Ecto neural progenitor cell (in vitro differentiated cells): ENCODE results near the gene ARG2.

Experiments used
- DNase-seq: peaks from one replicate; pipeline ENCODE4 v3.0.0-alpha.2; 2018; ENCODE audit warnings: low spot score

The ARG2 gene

DNA sequence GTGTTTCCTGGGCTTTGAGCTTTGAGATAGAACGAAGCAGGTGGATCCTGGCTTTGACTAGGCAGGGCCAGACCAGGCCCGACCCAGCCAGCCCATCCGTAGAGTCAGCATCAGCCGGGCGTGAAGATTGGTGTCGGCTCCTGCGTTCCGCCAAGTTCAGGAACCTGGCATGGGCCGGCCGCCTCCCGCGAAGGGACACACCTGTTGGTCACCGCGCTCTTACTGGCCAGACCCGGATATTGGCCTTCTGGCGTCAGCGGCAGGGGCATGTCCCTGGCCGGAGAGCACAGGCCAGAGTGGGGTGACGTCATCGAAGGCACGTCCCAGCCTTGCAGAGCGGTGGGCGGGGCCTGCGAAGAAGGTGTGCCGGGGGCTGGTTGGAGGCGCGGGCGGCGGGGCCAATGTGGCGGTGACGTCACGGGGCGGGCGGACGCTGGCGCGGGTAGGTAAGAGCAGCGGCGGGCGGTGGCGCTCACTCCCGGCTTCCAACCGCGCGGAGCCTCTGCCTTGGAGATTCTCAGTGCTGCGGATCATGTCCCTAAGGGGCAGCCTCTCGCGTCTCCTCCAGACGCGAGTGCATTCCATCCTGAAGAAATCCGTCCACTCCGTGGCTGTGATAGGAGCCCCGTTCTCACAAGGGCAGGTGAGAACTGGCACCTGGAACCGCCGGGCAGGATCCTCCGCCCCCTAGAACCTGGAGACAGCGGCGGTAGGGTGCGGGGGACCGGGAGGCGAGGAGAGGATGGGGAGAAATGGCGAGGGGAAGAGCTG lies at the start of gene ARG2:
TSS of gene ARG2 (plus strand) at position 475 of the 771 bp plus-strand sequence. CDS start at position 533, 58 bp downstream.
- peak; percentile 99 for DNase-seq

DNA sequence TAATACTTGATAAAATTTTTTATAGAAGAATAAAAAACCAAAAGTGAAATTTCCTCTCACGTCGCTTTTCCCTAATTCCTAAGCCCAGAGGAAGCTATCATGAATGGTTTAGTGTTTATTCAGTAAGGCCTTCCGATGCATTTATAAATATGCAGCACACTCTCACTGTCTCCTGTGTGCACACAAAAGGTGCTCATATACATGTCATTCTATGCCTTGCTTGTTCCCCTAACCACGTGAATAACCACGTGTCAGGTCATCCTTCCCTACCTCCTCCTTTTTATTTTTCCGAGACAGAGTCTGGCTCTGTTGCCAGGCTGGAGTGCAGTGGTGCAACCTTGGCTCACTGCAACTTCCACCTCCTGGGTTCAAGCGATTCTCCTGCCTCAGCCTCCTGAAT lies 49.3 kb upstream of the ARG2 start:
- DNase-seq, result no peak

DNA sequence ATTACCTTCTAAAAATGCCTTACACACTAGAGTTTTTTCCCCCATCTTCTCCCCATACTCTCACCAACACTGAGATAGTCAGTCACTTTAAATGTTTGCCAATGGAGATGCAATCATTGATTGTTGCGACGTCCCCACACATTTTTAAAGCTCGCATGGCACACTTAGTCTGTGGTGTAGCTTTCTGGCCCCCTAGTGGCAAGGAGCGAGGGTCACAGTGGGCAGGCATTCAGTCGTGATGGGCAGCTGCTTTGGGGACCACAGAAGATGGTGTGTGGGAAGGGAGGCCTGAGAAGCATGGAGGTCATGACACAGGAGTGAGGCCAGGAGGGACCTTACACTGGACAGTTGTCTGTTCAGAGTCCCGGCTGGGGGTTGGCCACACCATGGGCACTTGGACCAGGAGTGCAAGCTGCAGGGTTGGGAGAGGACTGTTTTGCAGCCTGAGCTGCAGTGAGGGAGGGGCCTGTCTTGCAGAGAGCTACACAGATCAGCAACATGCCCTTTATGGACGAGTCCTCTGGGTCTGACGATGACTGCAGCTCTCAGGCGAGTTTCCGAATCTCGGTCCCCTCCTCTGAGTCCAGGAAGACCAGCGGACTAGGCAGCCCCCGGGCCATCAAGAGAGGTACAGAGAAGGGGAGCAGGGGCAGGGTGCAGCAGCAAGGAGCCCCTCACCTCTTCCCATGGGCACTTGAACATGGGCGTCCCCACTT lies 48.3 kb upstream of the ARG2 start:
- DNase-seq, result peak; percentile 80

DNA sequence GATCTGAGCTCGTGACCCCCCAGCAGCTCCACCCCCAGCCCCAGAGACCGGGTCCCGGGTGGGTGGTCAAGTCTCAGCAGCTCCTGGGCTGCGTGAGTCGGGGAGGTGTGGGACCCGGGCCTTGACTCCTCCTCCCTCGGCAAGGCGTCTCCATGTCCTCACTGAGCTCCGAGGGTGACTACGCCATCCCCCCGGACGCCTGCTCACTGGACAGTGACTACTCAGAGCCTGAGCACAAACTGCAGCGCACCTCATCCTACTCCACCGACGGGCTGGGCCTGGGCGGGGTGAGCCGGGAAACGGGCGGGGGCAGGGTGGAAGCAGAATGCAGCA lies 47.8 kb upstream of the ARG2 start:
- no peak for DNase-seq

DNA sequence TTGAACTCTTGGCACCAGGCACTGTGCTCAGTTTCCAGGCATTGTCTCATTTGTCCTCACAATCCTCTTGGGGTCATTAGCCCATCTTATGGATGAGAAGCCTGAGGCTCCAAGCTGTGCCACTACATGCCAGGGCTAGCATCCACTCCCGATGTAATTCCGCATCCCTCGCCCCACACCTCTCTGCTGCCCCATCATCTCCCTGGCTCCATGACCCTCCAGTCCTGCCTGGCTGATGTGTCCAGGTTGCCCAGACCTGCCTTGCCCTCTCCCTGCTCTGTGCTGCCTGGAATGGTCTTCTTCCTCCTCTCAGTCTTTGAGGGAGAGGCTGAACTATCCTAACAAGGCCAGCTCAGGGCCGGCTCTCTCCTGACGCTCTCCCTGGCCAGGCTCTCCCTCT lies 47.1 kb upstream of the ARG2 start:
- DNase-seq, result no peak

DNA sequence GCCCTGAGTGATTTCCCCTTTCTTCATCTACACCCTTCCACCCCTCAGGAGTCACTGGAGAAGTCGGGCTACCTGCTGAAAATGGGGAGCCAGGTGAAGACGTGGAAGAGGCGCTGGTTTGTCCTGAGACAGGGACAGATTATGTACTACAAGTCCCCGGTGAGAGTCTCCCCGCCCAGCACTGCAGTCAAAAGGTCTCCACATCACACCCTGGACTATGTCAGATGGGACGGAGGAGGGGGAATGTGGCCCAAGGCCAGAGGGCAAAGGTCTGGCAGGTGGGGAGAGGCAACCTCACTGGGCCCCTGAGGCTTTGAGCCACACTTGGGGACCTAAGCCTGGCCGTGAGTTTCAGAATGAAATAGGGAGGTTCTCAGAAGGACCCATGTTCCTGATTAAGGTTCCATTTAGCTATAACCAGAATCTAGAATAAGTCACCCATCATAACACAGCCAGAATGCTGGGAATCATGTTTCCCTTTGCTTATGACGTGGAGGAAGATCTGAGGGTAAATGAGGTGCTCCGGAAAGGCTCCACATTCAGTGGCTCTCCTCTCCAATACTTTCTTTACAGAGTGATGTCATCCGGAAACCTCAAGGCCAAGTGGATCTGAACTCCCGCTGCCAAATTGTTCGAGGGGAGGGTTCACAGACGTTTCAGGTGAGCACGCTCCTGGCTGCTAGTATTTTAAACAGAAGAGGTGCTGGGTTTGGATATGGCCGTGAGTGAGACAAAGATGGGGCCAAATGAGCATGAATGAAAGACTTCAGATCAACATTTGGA lies 46.3 kb upstream of the ARG2 start:
- DNase-seq, result no peak

DNA sequence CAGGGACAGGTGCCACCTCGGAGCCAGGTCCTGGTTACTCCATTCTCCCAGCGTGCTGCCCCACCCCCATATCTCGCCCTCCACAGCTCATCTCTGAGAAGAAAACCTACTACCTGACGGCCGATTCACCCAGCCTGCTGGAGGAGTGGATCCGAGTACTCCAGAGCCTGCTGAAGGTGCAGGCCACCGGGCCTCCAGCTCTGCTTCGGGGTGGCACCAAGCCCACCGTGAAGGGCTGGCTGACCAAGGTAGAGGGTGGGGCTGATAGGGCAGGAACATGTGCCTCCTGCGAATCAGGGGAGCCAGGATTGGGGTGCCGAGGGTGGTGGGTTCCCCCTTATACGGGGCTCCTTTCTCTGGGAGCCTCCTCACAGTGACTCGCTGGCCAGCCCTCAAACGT lies 45.6 kb upstream of the ARG2 start:
- no peak for DNase-seq

DNA sequence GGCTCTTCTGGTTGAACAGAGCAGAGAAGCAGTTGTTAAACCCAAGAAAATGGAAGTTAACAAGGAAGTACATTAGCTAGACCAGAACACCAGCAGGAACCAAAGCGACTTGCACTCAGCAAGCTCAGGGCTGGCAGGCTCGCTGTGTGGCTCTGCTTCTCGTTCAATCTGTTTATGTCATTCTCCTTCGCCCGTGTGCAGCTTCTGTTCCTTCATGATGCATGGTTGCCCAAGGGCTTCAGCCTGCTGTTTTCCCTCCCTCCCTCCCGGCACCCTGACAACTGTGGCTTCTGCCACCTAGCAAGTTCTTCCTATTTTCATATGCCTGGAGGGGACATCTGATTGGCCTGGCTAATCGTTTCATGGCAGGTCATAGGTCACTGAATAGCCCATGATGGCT lies 44.9 kb upstream of the ARG2 start:
- DNase-seq, result no peak

DNA sequence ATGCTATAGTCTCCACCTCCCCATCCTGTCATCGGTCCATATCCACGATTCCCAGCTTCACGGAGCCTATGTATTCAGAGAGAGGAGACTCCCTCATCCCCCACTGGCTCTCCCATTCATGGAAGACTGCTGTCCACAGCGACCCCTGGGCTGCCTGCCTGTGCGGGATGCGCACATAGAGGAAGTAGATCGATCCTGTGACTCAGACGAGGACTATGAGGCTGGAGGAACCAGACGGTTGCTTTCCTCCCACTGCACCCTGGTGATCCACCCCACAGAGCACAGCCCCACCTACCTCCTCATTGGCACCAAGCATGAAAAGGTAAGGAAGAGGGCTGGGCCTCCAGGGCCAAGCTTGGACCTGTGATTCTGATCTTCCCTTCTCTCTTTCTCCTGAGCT lies 44.0 kb upstream of the ARG2 start:
- no peak for DNase-seq

DNA sequence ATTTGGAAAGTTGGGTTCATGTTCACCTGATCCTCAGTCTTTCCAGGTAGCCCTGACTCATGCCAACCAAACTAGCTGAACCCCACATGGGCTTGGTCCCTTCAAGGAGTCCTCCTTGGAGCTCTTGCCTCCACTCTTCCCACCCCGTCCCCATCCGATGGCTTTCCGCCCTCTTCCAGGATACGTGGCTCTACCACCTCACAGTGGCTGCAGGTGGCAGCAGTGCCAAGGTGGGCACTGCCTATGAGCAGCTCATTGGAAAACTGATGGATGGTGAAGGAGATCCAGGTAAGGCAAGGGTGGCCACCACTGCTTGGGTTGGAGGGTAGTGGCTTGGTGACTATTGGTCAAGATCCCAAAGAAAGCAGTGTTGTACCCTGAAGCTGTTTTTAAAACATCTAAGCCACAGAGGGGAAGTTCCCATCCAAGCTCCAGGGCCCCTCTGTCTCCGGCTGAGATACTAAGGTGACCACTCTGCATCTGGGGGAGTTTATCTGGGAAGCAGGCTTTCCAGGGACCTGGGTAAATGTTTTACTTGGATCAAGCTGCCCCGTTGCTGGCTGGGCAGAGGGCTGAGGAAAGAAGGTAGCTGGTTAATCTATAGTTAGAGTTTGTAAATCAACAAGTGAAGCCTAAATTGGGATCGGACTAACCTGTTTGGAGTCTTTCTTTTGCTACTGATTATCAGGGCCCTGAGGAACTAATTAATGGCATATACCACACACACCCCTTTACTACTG lies 43.3 kb upstream of the ARG2 start:
- DNase-seq, result no peak

DNA sequence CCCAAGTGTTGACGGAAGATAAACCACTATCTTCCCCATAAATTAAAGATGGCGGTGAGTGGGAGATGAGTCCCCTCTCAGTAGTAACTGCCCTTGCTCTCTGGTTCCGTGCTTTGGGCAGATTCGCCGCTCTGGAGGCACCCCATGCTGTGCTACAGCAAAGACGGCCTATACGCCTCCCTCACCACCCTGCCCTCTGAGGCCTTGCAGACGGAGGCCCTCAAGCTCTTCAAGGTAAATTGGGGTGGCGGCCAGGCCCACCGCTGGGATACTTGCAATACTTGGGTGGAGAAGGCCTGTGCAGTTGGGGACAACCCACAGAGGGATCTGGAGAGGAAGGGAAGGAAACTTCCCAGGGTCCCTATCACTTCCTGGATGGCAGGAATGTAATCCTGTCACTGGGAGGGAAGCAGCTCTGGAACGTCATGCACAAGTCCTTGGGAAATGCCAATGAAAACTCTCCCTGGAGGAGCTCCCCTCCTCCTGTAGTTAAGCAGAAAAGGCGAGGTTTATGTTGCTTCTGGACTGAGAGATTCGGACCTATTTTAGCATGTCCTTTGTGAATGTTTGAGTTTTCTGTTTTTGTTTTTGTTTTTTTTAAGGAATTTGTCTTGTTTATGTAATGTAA lies 42.4 kb upstream of the ARG2 start:
- no peak for DNase-seq

DNA sequence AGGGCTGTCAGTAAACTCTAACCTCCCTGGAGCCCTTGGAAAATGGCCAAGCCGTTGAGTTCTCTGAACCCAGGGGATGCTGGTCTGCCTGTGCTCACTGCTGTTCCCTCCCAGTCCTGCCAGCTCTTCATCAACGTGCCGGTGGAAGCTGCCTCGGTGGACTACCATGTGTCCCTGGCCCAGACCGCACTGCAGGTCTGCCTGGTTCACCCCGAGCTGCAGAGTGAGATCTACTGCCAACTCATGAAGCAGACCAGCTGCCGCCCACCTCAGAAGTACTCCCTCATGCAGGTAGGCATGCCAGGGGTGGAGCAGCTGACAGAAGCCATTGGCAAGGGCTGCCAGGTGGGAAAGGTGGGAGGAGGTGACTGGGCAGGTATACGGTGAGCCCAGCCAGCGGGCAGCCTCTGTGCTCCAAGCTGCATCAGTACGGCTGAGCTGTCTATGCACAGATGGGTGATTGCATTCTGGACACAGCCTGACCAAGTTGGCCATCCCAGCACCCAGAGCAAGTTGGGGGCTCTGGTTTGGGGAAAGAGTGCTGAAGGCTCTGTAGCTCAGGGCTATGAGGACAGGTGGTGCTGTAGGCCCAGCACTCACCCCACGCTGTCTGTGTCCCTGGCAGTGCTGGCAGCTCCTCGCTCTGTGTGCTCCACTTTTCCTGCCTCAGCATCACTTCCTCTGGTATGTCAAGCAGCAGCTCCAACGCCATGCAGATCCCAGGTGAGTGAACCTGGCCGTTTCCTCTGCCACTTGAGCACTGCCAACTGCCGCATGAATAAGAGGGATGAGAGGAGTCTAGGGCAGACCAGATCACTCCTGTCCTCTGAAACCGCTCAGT lies 41.6 kb upstream of the ARG2 start:
- DNase-seq, result no peak

DNA sequence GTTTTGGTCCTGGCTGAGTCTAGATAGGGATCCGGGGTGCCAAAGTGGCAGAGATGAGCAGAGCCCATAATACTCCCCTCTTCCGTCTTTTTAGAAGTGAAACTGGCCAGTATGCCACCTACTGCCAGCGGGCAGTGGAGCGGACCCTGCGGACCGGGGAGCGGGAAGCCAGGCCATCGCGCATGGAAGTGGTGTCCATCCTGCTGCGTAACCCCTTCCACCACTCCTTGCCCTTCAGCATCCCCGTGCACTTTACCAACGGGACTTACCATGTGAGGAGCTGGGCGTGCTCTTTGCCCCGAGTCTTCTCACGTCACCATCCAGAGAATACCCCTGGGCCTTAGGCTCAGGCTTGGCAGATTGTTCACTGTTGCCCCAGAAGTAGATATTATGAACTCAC lies 40.7 kb upstream of the ARG2 start:
- DNase-seq, result no peak

DNA sequence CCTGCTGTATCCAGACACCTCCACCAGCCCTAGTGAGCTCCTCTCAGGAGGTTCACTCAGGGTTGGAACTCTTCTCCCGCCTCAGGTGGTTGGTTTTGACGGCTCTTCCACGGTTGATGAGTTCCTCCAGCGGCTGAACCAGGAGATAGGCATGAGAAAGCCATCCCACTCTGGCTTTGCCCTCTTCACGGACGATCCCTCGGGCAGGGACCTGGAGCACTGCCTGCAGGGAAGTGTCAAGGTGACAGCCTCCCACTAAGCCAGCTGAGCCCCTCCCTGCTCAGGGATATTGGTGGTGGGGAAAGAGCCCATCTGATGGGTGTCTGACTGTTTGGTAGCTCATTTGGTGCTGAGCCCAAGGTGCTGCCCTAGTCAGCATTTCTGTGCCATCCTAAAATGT lies 40.1 kb upstream of the ARG2 start:
- no peak for DNase-seq

DNA sequence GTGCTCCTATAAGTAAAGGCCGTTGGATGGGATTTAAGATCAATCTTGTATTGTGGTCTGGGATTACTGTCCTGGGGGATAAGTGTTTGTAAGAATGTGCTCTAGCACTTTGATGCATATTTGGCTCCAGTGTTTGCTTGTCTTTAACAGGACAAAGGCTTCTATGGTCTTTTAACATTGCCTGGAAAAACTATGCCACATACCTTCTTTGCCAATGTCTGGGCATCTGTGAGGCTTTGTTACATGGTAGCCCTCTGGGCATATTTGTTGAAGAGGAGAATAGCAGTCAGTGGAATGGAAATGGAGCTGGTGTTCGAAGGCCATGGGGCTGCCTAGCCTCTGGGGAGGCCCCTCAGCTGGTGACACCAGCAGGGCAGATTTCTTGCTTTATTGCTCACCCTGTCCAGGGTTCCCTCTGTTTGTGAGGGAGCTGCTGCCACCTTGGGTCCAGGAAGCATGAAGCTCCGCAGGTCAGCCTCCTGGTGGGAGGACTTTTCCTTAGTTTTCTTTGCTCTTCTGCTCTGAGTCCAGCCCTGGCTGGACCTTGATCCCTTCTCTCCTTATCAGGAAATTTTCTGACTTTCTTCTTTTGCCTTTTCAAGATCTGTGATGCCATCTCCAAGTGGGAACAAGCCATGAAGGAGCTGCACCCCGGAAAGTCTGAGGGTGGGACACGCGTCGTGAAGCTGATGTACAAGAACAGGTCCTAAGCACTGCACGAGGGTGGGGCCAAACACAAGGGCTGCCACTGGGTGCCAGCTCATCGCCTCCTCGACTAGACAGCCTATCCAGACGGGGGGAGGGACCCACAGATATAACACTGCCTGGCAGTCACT lies 39.2 kb upstream of the ARG2 start:
- DNase-seq, result no peak

DNA sequence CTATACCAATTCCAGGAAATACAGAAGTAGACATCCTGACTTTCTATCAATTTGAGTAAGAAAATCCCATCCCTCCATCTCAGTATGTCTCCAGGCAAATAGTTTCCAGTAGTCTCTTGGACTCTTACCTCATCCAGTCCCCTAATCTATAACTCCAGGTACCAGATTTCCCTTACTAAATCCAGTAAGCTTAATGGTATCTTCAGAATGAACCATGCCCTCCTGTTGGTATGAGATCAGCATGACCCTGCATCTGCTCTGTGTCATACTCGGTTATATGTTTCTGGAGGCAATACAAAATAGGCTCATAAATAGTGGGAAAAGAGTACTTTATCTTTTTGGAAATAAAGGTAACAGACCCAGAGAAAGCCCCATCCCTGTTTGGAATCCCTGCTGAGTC lies 38.1 kb upstream of the ARG2 start:
- no peak for DNase-seq

DNA sequence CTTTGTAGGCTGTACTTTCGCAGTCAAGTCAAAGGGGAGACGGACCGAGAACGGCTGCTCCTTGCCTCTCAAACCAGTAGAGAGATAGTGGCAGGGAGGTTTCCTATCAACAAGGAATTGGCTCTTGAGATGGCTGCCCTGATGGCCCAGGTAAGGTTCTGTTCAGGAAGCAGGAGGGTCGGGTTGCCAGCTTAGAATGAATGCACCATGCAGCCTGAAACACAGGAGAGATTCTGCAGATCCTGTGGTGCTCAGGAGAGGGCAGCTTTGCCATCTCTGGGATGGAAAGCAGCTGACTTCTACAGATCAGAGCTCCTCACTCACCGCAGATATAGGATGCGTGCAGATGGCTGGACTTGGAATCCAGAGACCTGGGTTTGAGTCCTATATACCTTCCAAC lies 37.7 kb upstream of the ARG2 start:
- DNase-seq, result no peak

DNA sequence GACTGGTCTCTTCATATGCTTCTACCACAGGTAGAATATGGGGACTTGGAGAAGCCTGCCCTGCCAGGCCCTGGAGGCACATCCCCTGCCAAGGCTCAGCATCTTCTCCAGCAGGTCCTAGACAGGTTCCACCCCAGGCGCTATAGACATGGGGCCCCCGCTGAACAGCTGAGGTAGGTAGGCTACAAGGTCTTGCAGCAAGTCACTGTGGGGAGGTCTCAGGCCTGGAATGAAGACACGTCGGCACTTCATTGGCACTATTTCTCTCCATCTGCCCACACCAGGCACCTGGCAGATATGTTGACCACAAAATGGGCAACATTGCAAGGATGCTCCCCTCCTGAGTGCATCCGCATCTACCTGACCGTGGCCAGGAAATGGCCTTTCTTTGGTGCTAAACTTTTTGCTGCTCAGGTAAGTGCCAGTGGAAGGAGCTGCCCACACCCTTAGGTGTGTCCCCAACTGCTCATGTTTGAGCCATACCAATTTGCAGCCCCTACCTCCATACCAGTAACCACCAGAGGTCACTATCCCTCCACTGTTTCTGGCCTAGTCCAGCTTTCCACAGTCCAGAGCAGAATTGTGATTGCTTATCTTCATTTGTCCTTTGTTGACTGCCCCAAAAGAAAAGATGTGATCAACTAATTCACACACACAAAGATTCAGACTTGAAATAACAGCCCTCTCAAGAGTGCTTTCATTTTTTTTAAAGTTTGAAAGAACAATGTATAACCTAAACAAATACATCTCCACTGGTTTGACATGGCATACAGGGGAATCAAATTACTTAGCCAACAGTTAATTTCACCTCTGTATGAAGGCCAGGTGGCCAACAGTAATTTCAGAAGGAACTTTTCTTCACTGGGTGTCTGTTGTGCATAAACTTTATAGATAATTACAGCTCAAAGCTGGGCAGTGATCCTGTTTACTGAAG lies 35.7 kb upstream of the ARG2 start:
- no peak for DNase-seq

DNA sequence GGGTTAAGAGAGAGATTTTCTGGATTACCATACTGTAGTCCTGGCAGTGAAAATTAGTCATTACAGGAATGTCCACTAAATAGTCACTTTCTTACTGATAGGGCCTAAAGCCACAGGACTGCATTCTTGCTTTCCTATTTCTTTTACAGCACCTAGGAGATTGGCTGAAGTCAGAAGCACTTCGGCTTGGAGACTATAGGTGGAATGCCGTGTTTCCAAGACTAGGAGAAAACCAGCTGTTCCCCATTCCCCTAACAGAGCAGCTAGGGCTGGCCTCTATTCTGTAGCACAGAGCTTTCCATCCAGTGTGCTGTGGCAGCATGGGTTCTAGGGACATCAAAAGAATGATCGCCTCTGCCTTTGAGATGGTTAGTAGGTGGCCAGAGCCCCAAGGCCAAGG lies 34.7 kb upstream of the ARG2 start:
- DNase-seq, result no peak
